HL-60/S4 treated with retinoic acid at 250 ng/mL for 4 days and 3 days (cell line): Measurements from ENCODE around the gene S100A10.

Experiments
- in situ Hi-C: fragments of 300-500 bp; cut with MboI; formaldehyde crosslinking; loops from 2 replicates; pipeline ENCODE4 v1.7.0; 2022; ENCODE audit warnings: low sequenced_read_pairs

S100A10 gene

DNA sequence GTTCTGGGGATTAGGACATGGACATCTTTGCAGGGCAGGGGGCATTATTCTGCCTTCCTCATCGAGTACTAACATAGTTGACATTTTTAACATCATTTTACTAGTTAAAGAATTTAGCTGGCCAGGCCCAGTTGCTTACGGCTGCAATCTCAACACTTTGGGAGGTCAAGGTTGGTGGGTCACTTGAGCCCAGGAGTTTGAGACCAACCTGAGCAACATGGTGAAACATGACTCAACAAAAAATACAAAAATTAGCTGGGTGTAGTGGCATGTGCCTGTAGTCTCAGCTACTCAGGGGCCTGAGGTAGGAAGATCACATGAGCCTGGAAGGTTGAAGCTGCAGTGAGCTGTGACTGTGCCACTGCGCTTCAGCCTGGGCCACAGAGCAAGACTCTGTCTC lies 54.5 kb downstream of the S100A10 start:
- in situ Hi-C loops, result no loop called here

DNA sequence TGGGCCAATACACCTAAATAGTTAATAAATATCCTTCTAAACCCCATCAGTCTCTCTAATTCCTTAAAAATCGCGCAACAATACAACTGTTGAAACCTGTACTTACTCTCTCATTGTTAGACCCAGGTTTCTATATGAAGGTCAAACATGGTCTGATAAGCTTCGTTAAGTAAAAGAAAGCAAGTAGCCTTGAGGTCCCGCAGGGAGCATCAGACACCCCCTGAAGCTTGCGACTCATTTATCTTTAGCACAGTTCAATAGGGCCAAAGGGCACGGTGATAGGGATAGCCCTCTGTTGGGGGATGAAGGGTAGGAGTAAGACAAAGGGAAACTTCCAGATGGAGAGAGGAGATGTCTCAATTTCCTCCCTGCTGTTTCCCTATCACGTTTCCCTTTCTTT lies 57.0 kb downstream of the S100A10 start:
- in situ Hi-C loops, result no loop called here

DNA sequence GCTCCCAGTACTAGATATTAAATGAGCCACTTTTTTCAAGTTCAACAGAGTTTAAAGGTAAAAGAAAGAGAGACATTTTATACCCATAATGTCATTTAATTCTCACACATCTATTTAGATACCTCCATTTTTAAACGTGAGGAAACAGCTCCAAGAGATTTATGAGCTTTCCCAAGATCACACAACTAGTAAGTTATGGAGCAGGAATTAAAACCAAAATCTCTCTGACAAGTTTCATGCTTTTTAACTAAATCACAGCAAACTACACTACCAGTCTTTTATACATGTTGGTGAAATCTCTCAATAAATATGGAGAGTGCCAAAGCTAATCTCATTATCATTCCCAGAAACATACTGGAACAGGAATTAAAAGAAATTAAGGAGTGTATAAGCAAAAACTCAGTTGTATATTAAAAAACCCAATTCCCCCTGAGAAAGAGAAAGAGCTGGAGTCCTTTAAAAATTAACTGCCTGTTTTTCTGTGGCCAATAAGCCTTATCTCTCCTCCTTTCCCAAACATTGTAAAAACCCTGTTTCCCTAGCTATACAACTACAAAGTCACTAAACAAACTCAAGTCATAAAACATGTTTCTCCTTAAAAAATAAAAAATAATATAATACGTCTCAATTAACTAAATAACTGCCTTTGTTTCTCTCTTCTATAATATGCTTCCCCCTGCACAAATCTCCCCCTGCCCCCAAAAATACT lies 57.6 kb downstream of the S100A10 start:
- in situ Hi-C loops, result no loop called here

DNA sequence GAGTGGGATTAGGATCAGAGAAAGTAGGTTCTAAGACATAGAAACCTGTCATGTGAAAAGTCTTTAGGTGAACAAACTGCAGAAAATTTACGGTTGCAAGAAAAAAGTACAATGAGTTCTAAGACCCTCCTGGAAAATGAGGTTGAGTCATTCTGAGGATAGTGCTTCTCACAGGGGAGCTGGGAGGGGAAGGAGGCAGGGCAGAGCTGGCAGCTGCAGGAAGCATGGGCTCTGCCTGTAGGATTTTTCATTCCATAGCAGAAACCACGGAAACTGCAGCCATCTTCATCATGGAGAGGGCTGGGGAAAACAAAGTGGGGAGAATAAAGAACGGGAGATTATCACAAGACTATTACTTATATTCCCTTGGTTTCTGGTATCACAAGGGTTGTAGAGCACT lies 58.5 kb downstream of the S100A10 start:
- in situ Hi-C loops, result no loop called here

DNA sequence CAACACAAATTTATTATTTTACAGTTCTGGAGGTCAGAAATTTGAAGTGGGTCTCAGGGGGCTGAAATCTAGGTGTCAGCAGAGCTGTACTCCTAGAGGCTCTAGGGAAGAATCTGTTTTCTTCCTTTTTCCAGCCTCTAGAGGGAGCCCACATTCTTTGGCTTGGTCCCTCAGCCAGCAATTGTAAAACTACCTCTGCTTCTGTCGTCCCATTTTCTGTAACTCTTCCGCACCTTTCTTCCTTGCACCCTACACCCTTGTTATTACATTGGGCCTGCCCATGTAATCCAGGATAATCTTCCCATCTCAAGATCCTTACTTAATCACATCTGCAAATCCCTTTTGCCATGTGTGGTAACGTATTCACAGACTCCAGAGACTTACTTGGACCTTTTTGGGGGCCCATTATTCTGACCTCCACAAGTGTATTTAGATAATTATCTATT lies 59.6 kb downstream of the S100A10 start:
- in situ Hi-C loops, result no loop called here
